Hematopoietic multipotent progenitor cell treated with erythropoietin and hydrocortisone succinate and interleukin-3 and kit ligand, for 8 days (in vitro differentiated cells): ENCODE data around the gene HORMAD2.
A peak's percentile ranks its signal among the peaks of the same experiment; 100 is the strongest.
"Not testable (repeated sequence)": the region's sequence is repeated elsewhere in the genome, so short reads cannot be mapped to it uniquely, and the experiment has no call there.

Source experiments
- DNase-seq: peaks from one replicate; pipeline ENCODE4 v3.0.0-alpha.2; 2015

HORMAD2 gene

DNA sequence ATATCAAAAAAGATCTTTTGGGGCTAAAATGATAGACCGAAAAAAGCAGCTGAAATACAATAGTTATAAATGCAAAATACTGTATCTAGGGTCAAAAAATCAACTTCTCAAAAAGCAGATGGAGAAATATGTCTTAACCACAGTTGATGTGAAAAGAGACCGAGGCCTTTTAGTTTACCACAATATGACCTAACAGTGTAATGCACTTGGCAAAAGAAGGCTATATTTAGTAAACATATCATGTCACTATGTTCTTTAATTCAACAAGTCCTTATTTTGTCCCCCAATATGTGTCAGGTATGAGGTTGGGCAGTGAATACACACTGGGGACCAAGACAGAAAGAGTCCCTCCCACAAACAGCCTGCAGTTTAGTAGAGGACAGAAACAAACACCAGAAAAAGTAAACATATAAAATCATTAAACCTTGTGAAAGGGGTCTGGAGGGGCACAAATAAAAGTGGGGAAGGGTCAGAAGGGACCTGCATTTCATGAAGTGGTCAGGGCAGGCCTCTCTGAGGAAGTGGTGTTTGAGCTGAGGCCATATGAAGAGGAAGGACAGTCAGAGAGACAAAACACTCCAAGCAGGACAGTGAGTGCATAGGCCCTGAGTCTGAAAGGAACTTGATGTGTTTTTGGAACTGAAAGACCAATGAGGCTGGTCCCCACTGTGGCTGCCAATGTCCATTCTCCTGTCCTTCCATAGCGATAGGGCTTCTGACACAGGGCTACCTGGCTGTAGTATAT is 112.9 kb downstream of the HORMAD2 start:
- DNase-seq, result no peak

DNA sequence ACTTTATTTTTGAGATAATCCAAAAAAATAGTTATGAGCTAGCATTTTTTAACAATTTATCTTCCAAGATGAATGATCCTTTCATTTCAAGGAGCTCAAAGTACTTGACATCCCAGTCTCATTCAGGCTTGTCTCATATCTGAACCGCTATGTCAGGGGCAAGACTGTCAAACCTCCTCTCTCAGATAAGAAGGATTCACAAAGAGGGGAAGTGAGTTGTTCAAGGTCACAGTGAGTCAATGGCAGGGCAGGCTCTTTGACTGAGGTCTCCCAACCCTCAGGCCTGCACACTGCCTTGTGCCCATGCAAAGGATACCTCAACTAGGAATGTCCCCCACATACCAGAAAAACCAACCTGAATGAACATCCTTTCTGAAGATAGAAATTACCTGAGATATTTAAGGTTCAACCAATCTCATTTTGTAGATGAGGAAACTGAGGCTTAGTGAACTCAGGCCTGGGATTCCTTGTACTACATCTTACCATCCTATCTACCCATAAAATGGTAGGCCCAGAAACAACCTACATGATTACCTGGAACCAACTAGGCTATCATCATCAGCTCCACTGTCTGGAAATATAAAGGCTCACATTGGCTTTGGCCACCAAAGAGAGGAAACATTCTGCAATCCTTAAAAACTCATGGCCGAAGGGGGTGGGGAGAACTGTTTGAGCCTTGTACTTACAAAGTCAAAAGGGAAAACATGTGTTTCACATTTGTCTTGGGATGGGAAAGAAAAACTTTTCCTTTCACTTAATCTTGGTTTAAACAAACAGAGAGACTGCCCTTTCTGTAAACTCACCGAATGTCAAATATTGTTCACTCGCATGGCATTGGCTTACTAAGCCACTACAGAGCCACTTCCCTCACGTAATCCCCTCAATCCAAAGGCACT is 115.2 kb downstream of the HORMAD2 start:
- no peak for DNase-seq

DNA sequence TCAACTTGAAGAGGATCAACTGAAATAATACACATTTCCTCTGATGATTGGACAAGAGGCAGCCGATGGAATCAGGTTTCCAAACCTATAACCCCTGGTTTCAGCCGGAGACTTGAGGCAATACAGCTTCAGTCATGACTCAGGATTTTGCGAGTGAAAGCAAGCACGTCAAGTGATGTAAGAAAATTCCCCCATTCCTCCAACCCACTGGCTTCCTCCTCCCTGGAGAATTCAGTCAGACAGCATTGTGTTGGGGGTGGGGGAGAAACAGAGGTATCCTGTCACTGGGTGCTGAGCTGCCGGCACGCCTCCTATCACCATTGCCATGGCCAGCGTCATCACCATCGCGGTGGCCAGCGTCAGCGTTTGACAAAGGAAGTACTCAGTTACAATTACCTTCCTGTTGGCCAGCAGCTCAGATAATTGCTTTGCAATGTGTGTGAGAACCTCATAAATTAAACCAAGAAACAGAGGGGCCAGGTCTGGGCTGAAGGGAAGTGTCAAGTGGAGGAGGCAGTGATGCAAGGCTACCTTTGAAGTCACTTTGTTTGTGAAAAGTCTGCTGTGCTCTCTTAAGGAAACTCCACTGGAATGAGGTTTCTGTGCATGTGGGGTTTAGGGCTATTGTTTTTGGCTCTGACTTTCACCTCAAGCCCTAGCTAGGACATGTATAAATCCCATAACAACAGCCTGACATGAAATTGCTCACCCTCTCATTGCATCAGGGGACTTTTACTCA is 116.0 kb downstream of the HORMAD2 start:
- no peak for DNase-seq

DNA sequence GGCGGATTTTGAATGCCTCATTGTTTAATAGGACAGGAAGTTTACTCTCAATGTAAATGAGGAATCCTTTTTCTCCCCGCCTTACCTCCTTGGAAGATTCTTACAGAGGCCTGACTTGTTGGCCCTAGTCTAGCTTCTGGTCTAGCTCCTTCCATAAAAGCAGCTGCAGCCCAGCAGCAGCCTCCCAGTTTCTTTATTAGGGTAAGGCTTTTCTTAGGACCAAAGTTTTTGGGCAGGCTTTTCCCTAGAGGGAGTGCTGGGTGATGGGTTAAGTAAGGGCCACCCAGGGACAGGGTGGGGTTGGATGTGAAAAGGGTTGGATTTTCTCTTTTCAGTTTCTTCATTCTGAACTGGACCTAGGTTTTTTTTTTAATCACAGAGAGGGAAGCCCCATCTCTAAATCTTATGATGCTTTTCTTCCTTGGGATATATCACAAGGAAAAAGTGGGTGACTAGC is 116.6 kb downstream of the HORMAD2 start:
- DNase-seq, result no peak

DNA sequence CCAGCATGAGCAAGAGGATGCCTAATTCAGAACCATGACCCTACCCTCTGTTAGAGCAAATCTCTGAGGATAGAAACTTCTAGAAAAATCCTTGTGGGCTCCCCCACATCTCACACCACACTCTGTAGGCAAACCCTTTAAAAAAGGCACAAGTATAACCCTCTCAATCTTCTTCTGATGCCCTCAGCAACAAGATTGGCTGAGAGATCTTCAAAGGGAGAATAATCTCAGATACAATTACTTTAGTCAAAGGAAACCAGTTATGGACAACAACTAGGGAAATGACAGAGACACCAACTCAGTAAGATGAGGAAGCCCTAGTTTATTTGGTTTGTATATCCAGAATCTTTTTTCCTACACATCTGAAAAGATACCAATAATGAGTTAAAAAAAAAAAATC is 117.1 kb downstream of the HORMAD2 start:
- no peak for DNase-seq

DNA sequence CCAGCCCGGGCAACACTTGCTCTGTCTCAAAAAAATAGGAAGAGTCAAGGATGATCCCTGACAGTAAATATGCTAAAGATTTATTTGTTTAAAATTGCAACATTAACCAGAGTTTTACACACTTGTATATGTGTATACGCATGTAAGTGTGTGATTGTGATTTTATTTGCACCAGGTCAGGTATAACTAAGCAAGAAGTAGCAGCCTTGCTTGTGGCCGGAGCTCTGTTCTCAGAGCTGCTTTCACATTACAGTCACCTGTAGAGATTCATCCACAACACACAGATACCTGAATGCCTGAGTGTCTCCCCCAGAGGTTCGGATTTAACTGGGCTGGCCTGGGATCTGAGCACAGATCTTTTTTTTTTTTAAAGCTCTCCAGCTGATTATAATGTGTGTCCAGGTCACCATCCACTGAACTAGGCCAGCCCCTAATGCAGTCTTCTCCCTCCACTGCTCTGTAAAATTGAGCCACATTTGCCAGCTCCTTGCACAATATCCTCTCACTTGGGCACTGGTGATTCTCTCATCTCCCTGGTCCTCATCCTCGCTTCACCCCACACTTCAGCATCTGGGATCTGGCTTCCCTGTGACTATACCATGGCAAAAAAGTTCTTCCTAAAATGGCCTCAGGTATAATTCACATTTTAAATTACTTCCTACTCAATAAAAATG is 118.0 kb downstream of the HORMAD2 start:
- DNase-seq, result no peak

DNA sequence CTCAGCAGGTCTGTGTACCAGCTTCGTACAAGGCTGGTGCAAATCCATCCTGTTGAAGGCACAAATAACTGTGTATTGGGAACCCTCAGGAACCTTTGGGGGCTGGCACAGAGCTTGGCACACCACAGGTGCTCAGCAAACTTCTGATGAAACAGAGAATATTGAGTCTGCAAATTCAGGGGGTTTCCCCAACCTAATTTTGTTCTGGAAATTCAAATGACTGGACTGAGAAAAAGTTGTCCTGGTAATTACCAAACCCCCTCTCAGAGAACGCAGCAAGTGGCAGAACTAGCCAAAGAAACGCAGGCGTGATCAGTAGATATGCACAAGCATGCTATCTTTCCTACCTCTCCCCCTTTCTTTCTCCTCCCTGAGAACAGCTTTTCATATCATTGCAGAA is 118.7 kb downstream of the HORMAD2 start:
- no peak for DNase-seq

DNA sequence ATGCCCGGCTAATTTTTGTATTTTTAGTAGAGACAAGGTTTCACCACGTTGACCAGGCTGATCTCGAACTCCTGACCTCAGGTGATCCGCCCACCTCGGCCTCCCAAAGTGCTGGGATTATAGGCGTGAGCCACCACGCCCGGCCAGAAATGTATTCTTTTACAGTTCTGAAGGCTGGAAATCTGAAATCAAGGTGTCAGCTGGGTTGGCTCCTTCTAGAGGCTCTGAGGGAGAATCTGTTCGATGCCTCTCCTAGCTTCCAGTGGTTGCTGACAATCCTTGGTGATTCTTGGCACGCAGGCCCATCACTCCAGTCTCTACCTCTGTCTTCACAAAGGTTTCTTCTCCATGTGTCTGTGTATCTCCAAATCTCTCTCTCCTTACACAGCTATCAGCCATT is 120.6 kb downstream of the HORMAD2 start:
- not testable (repeated sequence) for DNase-seq

DNA sequence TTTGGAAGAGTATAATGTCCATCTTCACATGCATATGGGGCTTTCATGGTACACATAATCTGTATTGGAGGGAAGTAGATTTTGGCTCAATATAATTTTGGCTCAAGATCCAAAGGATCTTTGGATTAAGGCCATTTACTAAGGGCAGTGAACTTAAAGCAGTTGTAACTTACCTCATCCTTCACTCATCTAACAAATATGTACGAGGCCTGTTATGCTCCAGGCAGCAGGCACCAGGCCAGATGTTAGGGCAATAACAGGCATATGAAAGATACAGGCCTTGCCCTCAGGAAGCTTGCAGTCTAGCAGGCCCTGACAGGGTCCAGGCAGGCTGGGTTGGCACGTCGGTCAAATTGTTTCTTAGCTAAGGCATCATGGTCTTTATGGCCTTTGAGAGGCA is 121.7 kb downstream of the HORMAD2 start:
- no peak for DNase-seq

DNA sequence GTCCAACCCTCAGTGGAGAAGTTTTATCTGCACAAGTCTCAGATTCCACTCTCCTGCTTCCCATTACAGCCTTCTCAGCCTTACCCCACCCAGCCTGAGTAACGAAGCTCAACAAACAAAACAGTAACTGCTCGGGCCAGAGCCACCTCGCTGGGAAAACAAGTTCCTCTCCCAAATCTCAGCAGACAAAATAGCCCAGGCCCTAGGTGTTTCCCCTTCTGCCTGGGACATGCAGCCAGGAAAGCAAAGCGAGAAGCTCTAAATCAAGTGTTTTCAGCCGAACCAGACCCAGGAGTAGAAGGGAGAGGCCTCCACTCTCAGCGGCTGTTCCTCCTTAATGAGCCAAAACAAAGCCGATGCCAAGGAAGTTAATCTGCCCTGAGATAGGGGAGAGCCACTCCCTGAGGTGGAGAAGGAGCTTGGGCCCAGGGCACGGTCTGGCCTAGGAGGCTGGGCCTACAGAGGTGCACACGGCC is 122.3 kb downstream of the HORMAD2 start:
- no peak for DNase-seq

DNA sequence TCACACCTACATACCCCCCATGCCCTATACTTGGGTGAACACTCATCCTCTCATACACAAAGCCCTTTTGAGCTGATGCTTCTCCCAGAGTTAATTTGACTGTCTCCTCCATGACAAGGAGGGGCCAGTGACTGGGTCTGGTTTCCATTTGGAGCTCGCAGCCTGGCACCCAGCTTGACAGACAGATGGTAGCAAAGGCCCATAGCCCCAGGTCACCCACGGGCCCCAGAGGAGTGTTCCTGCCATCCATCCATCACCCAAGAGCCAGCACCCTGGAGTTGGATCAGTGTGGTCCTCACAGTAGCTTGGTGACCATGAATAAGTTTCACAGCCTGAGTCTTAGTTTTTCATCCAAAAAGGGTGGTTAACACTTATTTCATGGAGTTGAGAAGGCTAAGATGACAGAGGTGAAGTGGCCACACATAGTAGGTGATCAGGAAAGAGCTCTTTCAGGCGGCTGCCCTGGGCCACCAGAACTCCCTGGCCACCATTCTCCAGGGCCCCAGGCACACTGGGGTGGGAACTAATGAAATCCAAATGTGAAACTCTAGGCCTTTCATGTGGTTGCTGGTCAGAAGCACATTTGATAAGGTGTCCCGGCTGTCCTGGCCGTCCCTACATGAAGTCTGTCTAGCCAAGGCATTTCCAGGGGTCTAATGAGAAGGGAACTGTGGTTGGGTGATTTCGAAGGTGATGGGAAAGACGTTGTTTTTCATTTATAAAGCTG is 123.9 kb downstream of the HORMAD2 start:
- DNase-seq, result no peak

DNA sequence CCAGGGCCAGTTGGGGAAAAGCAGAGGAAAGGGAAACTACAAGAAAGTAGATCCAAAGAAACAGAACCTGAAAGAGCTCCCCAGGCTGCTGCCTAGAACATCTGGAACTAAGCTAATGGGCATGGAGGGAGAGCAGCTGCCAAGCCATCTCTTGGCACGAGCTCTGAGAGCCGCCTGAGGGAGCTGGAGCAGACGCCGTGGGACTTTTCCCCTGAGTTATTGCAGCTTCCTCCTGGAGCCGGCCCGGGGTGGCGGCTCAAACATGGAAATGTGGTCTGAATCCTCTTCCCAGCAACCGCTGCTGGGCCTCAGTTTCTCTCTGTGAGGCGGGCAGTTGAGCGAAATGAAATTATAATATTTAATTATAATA is 124.5 kb downstream of the HORMAD2 start:
- DNase-seq, result no peak

DNA sequence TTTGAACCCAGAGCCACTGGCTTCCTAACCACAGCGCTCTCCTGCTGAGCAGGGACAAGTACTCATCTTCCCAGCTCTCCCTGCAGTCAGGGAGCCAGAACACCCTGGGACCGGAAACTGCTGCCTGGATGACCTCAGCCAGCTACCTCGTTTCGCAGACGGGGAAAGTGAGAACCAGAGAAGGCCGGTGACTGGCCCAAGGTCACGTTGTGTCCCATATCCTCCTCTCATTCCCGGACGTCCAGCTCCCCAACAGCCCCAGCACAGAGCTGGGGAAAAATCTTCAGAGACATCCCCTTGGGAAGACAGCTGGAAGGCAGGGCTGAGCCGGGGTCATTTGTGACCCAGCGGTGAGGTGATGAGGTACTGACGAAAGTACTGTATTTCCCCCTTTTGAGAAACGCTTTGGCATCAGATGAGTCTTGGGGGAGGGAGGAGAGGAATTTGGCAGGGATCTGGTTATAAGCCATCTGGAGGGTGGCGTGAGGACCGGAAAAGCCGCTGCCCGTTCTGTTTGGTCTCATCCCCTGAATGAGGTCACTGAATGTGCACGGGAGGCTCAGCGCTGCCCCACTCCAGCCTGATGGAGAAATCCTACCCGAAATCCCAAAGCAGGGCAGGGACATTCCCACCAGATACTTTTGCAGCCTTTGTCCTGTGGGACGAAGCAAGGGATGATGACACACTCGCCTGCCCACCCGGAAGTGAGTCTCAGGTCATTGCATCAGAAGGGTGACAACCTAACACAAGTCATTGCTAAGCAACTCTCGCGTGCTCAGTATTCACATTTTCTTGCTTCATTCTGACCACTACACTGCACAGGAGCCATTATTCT is 125.2 kb downstream of the HORMAD2 start:
- no peak for DNase-seq

DNA sequence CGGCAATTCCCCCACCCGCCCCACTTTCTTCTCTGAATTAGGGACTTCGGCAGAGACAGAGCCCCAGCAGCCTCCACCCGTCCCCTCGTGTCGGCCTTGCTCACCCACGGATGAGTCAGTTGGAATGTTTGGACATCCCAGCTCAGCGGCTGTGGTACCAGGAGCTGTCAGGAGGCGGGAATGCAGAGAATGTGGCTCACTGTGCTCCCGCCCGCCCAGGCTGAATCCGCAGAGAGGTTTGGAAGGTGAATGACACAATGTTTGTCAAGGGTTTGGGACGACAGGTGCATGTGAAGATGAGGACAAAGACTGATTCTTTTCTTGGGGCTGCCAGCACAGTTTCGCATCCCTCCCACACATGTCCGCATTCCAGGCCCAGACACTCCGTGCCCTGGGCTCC is 126.7 kb downstream of the HORMAD2 start:
- DNase-seq, result no peak

DNA sequence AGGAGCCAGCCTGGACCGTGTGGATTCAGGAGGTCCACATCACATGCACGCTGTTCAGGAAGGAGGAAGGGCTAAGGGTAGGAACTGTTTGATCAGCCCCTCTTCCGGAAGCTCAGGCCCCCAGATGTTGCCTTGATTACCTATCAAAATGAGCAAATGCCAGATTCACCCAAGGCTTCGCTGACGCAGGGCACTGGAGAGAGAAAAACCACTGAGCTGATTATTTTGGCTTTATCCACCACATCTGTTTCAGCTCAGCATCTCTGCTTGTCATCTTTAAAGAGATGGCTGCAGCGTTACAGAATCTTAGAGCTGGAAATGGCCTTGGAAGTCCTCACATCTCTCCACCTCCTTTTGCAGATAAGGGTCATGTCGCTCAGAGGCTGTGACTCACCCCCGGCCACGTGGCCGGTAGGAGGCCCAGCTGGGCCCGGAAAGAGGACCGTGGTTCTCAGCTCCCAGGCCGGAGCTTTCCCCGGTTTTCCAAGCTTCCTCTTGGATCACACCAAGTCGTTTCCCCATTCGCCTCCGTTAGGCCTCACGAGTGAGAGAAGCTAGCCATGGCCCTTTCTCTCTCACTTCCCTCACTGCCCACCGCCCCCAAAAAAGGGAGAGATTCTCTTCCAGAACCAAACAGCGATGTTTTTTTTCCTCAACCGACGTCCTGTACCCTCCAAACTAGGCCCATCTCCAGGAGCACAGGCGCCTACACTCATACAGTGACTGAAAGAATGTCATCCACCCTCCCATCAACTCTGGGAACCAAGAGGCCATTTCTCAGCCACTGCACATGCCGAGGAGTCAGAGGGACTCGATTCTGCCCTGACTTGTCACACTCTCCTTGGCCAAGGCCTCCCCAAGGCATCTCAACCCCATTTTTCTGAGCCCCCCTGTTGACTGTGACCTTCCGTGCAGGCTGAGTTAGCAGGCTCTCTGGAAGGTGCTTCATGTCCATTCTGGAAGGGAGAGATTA is 128.7 kb downstream of the HORMAD2 start:
- peak; percentile 83 for DNase-seq

DNA sequence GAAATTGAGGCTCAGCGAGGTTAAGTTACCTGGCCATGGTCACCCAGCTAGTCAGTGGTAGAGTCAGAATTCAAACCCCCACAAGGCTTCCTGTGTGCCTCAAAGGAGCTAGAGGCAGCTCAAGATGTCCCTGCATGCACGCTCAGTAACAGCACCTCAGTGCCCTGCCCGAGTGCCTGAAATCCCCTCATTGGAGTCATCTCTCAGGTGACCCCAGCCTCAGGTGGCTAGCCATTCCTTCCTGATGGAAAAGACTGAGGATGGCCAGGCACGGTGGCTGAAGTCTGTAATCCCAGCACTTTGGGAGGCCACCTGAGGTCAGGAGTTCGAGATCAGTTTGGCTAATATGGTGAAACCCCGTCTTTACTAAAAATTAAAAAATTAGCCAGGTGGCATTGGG is 129.4 kb downstream of the HORMAD2 start:
- DNase-seq, result no peak

DNA sequence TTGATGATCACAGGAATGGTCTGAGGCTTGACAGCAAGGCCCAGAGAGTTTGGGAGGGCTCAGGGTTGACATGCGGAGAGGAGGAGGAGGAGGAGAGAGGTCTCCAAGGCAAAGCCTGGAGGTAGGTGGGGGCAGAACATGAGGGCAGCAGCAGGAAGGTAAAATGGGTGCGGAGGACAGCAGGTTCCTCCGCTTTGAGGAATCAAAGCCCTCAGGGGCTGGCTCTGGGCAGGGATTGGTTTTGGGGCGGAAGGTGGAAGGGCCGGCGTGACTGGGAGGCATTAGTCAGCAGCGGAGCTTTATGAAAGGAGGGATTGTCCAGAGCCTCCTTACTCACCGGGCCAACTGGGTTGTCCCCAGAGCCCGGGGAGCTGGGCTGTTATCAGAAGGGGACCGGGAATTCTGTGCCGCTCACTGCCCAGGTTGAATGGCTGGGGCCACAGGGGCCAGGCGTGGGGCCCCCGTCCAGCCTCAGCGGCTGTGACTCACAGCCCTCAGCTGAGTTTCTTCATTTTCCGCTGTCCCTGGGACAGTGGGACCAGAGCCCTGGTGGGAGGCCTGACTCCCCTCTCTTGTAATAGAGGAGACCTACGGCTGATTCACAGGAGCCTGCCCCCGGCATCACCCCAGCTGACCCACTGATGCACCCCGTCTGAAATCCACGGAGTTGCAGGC is 130.1 kb downstream of the HORMAD2 start:
- DNase-seq, result no peak

DNA sequence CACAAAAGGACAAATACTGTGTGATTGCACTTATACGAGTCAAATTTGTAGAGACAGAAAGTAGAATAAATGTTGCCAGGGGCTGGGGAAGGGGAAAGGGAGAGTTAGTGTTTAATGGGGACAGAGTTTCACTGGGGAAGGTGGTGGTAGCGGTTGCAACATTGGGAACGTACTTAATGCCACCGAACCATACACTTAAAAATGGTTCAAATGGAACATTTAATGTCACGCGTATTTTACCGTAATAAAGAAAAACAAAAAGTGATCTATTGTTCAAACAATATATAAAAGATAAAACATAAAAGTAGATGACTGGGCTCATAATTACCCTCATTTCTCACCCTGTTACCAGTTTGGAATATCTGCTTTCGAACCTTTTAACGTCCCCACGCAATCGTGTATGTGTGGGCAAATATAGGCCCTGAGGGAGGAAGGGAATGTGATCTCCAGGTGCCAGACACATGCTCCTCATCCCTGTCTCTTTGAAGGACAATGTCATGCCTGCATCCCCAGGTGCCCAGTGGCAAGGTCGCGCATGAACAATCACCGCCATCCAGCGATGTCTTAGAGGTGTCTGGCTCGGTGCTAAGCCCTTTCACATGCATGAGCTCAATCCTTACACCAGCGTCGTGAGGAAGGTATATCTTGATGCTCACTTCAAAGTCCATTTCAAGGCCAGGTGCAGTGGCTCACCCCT is 131.0 kb downstream of the HORMAD2 start:
- no peak for DNase-seq
